ENCODE results near the gene TDRD6.
"Not testable (repeated sequence)": the region's sequence is repeated elsewhere in the genome, so short reads cannot be mapped to it uniquely, and the experiment has no call there.

The TDRD6 gene, protein sequence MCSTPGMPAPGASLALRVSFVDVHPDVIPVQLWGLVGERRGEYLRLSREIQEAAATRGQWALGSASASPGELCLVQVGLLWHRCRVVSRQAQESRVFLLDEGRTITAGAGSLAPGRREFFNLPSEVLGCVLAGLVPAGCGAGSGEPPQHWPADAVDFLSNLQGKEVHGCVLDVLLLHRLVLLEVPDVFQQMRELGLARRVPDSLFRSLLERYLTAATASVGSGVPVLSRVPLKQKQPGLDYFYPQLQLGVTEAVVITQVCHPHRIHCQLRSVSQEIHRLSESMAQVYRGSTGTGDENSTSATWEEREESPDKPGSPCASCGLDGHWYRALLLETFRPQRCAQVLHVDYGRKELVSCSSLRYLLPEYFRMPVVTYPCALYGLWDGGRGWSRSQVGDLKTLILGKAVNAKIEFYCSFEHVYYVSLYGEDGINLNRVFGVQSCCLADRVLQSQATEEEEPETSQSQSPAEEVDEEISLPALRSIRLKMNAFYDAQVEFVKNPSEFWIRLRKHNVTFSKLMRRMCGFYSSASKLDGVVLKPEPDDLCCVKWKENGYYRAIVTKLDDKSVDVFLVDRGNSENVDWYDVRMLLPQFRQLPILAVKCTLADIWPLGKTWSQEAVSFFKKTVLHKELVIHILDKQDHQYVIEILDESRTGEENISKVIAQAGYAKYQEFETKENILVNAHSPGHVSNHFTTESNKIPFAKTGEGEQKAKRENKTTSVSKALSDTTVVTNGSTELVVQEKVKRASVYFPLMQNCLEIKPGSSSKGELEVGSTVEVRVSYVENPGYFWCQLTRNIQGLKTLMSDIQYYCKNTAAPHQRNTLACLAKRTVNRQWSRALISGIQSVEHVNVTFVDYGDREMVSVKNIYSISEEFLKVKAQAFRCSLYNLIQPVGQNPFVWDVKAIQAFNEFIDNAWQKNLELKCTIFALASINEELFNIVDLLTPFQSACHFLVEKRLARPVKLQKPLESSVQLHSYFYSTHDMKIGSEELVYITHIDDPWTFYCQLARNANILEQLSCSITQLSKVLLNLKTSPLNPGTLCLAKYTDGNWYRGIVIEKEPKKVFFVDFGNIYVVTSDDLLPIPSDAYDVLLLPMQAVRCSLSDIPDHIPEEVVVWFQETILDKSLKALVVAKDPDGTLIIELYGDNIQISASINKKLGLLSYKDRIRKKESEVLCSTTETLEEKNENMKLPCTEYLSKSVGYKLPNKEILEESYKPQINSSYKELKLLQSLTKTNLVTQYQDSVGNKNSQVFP (N-terminal part only)

DNA sequence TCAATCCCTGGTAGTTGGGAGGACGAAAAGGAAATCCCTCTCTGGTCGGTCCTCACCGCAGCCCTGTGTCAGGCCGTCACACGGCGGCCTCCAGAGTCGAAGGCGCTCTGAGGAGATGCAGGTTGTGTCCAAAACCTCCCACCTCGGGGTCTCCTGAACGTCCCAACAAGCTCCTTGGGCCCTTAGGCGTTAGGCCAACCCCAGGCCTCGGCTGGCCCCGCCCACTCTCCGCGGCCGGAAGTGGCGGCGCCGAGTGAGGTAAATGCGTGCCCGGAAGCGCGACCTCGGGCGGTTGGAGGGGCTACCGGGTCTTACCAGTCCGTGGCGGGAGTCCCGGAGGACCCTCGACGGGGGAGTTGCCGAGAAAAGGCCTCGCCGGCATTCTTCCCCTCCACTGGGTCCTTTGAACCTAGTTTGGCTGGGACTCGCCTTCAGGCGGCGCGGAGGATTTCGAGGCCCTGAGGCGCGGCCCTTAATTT, at the start of gene TDRD6:
TSS of gene TDRD6 (plus strand) at position 267 of the 479 bp plus-strand sequence. CDS start 244 bp downstream, outside the sequence.
- H3K27me3 Mint-ChIP-seq: peaks cover 14% of the 10 kb centered on the region
- no peak within 1 kb of the TSS for H3K4me3 Mint-ChIP-seq
- no peaks in the 10 kb centered on the region for H3K9me3 Mint-ChIP-seq
- no peak within 1 kb of the TSS for H3K27ac Mint-ChIP-seq
- no peak for DNase-seq
- no peaks in the 10 kb centered on the region for H3K4me1 Mint-ChIP-seq (ENCODE audit: low read depth)
- H3K36me3 Mint-ChIP-seq (ENCODE audit: low read depth): no peaks in the 10 kb centered on the region

DNA sequence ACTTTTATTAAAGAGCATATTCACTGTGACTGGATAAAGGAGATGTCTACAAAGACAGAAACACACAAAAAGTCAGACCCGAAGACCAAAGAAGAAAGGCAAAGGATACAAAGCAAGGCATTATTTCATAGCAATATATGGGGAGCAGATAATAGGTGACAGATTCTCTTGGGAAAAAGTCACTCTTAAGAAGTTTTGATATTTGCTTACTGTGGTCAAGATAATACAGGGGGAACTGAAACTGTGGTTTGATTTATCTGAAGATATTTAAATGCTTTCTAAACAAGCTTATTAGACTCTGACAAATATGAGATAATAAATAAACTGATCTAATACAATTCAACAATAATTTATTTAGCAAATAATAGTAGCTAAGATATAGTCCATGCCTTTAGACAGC, 49.8 kb upstream of the TDRD6 start:
- H3K4me1 Mint-ChIP-seq (ENCODE audit: low read depth): peaks cover 4% of the 10 kb centered on the region
- peaks cover 46% of the 10 kb centered on the region for H3K27me3 Mint-ChIP-seq
- no peaks in the 10 kb centered on the region for H3K36me3 Mint-ChIP-seq (ENCODE audit: low read depth)
- DNase-seq: no peak
- H3K9me3 Mint-ChIP-seq: no peaks in the 10 kb centered on the region
- no peak overlapping the region for H3K4me3 Mint-ChIP-seq
- no peak overlapping the region for H3K27ac Mint-ChIP-seq

DNA sequence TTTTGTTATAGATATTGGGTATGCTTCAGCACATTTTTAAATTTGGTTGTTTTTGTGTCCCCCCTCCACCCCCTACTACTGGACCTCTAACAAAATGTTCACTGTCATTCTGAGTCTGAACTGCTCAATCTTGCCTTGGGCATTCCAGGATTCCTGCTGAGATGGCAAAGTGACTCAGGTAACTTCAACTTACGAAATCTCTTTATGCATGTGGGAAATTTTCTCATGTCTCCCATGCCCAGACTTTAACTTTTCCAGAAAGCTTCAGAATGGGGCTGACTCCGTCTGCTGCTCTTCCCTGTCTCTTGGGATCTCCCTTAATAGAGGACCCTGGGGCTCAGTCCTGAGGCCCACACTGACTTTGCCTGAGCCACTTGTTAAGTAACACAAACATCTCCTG, 49.0 kb upstream of the TDRD6 start:
- no peak for DNase-seq
- peaks cover 46% of the 10 kb centered on the region for H3K27me3 Mint-ChIP-seq
- no peak overlapping the region for H3K27ac Mint-ChIP-seq
- peaks cover 11% of the 10 kb centered on the region for H3K4me1 Mint-ChIP-seq (ENCODE audit: low read depth)
- H3K4me3 Mint-ChIP-seq: no peak overlapping the region
- no peaks in the 10 kb centered on the region for H3K9me3 Mint-ChIP-seq
- H3K36me3 Mint-ChIP-seq (ENCODE audit: low read depth): no peaks in the 10 kb centered on the region

DNA sequence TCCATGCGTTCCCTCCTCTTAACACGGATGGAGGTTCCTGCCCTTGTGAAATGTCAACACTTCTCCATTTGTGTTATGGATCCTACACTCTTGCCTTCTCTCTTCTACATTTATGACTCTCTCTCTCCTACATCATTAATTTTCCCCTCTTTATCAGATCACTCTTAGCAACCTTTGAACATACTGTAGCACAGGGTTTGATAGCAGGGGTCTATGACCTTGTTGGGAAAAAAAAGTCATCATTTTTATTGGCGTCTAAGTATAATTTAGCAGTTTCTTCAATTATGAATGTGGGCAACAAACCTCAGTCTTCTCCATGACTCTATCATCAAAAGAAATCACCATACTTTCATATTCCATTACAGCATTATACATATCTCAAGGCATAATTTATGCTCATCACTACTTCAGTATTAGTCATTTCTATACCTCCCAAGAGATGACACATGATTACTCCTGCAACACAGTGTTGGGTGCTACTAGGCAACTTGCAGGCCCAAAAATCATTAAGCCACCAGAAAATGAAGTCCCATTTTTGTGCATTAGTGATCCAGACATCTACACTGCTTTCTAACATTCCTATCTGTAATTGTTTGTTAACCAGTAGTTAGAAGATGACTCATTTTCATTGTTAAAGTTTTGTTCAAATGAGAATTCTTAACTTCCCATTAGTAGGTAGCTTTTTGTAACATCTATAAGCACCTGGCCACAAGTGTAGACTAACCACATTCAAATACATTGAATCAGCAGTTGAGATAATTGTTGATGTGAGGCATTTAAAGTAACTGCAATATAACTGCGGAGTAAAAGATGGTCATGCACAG, 44.5 kb upstream of the TDRD6 start:
- Mint-ChIP-seq H3K4me1 (ENCODE audit: low read depth) (peaks cover 16% of the 10 kb centered on the region), H3K9me3 (no peaks in the 10 kb centered on the region), H3K36me3 (ENCODE audit: low read depth) (no peaks in the 10 kb centered on the region), H3K27me3 (peaks cover 45% of the 10 kb centered on the region), H3K4me3 (no peak overlapping the region), H3K27ac (peak overlapping the region; percentile 34)
- DNase-seq: no peak

DNA sequence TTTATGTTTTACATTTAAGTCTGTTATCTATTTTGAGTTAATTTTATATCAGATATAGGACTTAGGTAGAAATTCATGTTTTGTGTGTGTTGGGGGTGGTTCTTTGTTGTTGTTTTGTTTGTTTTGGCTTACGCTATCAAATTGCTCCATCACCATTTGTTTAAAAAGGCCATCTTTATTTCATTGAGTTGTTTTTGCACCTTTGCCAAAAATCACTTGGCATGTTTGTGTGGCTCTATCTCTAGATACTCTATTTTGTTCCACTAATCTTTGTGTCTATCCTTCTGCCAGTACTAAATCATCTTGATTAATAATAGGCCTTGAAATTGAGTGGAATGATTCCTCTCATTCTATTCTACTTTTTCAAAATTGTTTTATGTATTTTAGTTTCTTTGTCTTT, 42.4 kb upstream of the TDRD6 start:
- Mint-ChIP-seq H3K36me3 (ENCODE audit: low read depth) (no peaks in the 10 kb centered on the region), H3K9me3 (no peaks in the 10 kb centered on the region), H3K4me3 (no peak overlapping the region), H3K27me3 (peaks cover 40% of the 10 kb centered on the region), H3K27ac (no peak overlapping the region), H3K4me1 (ENCODE audit: low read depth) (peaks cover 19% of the 10 kb centered on the region)
- DNase-seq: no peak

DNA sequence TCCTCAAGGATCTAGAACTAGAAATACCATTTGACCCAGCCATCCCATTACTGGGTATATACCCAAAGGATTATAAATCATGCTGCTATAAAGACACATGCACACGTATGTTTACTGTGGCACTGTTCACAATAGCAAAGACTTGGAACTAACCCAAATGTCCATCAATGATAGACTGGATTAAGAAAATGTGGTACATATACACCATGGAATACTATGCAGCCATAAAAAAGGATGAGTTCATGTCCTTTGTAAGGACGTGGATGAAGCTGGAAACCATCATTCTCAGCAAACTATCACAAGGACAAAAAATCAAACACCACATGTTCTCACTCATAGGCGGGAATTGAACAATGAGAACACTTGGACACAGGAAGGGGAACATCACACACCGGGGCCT, 39.6 kb upstream of the TDRD6 start:
- not testable (repeated sequence) for H3K9me3 Mint-ChIP-seq; H3K4me3 Mint-ChIP-seq; H3K27ac Mint-ChIP-seq; H3K36me3 Mint-ChIP-seq (ENCODE audit: low read depth); DNase-seq
- H3K4me1 Mint-ChIP-seq (ENCODE audit: low read depth): peaks cover 22% of the 10 kb centered on the region
- H3K27me3 Mint-ChIP-seq: peaks cover 52% of the 10 kb centered on the region

DNA sequence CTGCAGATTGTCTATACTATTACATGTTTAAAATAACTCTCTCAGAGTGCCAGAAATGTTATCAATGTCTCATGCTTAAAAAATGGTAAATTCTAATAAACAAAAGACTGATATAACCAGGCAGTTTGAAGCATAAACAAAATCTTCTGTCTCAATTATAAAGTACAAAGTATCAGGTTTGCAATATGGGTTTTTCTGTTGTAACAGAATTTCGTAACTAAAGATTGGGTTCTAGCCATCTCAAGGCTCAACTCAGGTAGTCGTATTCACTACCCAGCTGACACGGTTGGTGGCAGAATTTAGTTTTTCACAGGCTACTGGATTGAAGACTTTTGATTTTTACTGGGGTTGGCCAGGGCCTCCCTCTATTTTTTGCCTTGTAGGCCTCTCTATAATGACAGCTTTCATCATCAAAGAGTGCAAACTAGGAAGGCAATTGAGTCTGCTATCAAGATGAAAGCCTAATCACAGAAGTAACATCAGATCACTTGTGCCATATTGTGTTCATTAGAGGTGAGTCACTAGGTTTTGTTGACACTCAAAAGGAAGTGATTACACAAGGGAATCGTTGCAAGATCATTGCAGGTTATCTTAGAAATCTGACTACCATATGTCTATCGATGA, 38.7 kb upstream of the TDRD6 start:
- Mint-ChIP-seq H3K36me3 (ENCODE audit: low read depth) (no peaks in the 10 kb centered on the region), H3K9me3 (no peaks in the 10 kb centered on the region), H3K27ac (no peak overlapping the region), H3K27me3 (peaks cover 60% of the 10 kb centered on the region), H3K4me3 (no peak overlapping the region), H3K4me1 (ENCODE audit: low read depth) (peaks cover 19% of the 10 kb centered on the region)
- DNase-seq: no peak

DNA sequence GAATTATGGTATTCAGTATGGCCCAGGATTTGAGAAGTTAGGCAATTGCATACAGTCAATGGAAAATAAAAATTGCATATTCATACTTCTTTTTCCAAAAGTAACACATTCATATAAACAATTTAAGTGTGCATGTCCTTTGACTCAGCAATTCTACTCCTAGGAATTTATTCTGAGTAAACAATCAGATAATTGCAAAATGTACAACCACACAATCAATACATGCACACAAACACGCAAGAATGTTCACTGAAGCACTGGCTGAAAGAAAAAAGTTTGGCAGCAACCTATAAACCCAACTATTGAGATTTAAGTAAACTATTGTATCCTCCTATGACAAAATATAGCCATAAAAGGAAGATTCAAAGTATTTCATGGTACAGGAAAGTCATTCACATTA, 36.7 kb upstream of the TDRD6 start:
- no peaks in the 10 kb centered on the region for H3K36me3 Mint-ChIP-seq (ENCODE audit: low read depth)
- H3K4me1 Mint-ChIP-seq (ENCODE audit: low read depth): peaks cover 17% of the 10 kb centered on the region
- H3K9me3 Mint-ChIP-seq: no peaks in the 10 kb centered on the region
- peaks cover 79% of the 10 kb centered on the region for H3K27me3 Mint-ChIP-seq
- H3K27ac Mint-ChIP-seq: no peak overlapping the region
- no peak overlapping the region for H3K4me3 Mint-ChIP-seq
- DNase-seq: no peak

DNA sequence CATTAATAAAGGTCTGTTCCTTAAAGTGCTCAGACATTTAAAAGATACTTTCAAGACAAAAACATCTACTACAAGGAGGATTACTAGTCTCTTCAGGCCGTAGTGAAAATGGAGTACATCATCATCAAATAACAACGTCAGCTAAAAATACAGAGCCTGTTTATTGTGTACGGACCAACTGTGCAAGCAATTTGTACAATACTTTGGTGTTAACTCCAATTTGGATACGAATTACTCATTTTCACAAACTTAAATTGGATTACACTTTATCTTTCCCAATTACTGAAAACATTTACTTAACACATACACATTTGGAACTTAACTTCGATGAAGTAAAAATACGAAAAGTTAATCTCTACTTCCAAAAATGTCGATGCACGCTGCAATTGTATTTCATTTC, 35.9 kb upstream of the TDRD6 start:
- no peaks in the 10 kb centered on the region for H3K9me3 Mint-ChIP-seq
- DNase-seq: no peak
- no peak overlapping the region for H3K27ac Mint-ChIP-seq
- peaks cover 17% of the 10 kb centered on the region for H3K4me1 Mint-ChIP-seq (ENCODE audit: low read depth)
- H3K36me3 Mint-ChIP-seq (ENCODE audit: low read depth): no peaks in the 10 kb centered on the region
- peak overlapping the region; percentile 76 for H3K4me3 Mint-ChIP-seq
- H3K27me3 Mint-ChIP-seq: peaks cover 77% of the 10 kb centered on the region

DNA sequence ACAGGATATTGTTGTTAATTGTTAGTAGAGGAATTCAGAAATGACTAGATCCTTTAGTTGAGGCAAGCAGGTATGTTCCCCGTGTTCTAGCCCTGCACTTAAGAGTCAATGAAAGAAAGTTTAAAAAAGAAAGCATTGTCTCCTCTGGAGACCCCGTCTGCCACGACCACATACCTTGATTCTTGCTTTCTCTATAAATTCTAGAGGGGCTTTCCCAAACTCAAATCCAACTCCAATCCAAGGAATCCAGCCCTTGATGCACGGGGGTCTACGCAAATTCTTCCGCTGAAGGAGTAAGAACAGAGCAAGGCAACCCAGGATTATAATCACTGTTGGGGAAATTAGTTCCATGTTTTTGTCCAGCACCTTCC, 35.5 kb upstream of the TDRD6 start:
- Mint-ChIP-seq H3K4me1 (ENCODE audit: low read depth) (peaks cover 17% of the 10 kb centered on the region), H3K27me3 (peaks cover 73% of the 10 kb centered on the region), H3K27ac (no peak overlapping the region), H3K9me3 (no peaks in the 10 kb centered on the region), H3K36me3 (ENCODE audit: low read depth) (no peaks in the 10 kb centered on the region), H3K4me3 (peak overlapping the region; percentile 76)
- no peak for DNase-seq

DNA sequence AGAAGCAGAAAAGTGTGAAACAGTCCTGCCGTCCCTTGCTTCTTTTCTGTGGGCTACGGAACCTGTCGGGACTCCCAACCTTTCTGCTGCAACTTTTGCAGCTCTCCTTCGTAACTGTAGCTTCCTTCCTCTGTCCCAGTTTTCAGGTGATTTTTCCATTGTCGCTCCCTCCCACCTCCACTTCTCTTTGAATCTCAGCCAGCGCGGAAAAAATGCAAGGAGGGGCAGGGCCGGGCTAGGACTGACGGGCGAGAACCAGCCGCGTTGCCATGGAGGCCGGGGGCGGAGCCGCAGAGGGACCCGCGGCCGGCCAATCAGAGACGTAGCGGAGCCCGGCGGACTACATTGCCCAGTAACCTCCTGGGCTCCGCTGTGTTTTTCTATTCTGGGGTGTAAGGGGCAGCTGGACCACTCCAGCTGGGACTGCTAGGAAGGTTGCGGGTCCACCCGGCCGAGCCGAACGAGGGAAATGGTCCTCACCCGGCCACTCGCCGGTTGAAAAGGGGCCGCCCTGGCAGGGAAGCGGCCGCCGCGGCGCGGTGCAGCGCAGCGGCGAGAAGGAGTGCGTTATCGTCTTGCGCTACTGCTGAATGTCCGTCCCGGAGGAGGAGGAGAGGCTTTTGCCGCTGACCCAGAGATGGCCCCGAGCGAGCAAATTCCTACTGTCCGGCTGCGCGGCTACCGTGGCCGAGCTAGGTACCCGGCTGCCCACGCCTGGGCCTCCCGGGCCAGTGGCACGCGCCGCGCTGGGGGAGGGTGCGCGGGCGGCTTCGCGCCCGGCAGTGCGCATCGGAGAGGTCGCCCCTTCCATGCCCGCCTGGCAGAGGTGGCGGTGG, 34.9 kb upstream of the TDRD6 start, which contains the start of the genes CYP39A1 and SLC25A27:
TSS of gene CYP39A1 (minus strand) at position 216 of the 836 bp plus-strand sequence. CDS start 236 bp downstream, outside the sequence.
TSS of gene SLC25A27 (plus strand) at position 373 of the 836 bp plus-strand sequence. CDS start at position 591, 218 bp downstream.
- Mint-ChIP-seq H3K4me1 (ENCODE audit: low read depth) (peaks cover 17% of the 10 kb centered on the region), H3K36me3 (ENCODE audit: low read depth) (no peaks in the 10 kb centered on the region), H3K27ac (no peak within 1 kb of the TSS), H3K27me3 (peaks cover 70% of the 10 kb centered on the region), H3K9me3 (no peaks in the 10 kb centered on the region), H3K4me3 (peak within 1 kb of the TSS; percentile 76)
- DNase-seq: peak; percentile 86

DNA sequence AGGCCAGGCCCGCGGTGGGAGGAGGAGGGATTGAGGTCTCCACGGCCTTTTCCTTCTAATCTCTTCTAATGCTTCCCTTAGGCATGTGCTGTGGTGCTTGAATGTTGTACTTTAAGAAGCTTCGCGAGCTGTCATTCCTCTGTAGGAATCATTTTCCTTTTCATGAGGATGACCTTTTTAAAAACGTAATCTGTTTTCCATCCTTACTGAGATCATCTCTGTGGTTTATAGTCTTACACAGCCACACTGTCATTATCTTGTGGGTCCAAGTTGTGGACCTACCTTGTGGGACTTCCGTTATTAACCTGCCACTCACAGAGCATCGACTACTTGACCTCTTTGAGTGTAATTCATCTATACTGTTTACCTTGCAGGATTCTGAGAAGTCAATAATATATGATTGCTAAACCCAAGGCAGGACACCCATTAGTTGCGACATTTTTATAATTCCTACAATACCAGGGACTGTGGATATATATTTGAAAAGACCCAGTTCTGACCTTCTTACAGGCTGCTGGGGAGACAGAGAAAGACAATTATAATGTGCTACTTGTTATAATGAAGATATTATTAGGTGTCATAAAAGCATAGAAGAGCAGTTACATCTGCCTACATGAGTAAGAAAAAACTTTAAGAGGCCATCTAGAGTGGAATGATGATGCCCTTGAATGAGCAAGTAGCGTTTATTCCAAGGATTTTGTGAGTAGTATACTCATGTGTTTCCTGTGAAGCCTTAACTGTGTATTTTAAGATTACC, 34.1 kb upstream of the TDRD6 start:
- Mint-ChIP-seq H3K4me3 (peak overlapping the region; percentile 76), H3K27me3 (peaks cover 71% of the 10 kb centered on the region), H3K27ac (no peak overlapping the region), H3K4me1 (ENCODE audit: low read depth) (peaks cover 17% of the 10 kb centered on the region), H3K9me3 (no peaks in the 10 kb centered on the region), H3K36me3 (ENCODE audit: low read depth) (no peaks in the 10 kb centered on the region)
- no peak for DNase-seq

All from activated T-cell treated with anti-CD3 and anti-CD28 coated beads, Interleukin-2, amount 50 U/mL, for 24 hours (primary cell).